ENCODE results near the gene MAN1B1.
"Not testable (repeated sequence)": the region's sequence is repeated elsewhere in the genome, so short reads cannot be mapped to it uniquely, and the experiment has no call there.

The MAN1B1 gene

DNA sequence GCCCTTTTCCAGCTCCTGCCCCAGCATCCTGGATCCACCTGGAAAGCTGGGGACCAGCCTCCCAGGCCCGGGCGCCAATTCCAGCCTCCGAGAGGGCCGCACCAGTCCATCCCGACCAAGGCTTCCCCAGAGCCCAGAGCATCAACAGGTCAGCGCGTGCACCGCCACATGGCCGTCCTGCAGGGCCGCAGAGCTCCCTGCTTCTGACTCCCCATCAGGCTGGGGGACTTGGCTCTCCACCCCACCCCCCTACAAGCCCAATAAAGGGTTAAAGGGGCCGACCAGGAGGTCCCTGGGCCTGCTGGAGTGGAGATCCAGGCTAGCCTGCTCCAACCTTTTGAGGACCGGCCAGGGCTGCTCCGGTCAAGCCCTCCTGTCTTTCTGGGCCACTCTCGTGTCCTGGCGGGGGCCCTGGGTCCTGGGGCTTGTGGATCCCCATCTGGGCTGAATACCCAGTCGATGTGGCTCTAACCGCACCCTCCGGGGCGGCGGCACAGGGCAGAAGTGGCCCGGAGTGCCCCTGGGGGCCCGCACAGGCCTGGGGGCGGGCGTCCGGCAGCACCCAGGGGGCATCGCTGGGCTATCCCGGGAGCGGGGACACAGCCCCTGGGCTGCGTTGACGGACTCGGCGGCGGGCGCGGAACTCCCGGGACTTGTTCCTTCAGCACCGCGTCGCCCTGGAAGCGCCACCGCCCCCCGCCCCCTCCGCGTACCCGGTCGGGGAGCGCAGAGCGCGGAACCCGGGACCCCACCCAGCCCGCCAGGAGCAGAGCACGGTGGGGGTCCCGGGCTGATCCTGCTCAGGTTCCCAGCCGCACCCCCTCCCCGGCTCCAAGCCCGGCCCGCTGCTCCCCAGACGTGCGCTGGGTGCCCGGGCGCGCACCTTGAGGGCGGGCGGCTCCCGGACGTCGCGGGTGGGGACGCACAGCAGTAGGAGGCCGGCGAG is 33.5 kb upstream of the MAN1B1 start:
- no peak for DNase-seq

DNA sequence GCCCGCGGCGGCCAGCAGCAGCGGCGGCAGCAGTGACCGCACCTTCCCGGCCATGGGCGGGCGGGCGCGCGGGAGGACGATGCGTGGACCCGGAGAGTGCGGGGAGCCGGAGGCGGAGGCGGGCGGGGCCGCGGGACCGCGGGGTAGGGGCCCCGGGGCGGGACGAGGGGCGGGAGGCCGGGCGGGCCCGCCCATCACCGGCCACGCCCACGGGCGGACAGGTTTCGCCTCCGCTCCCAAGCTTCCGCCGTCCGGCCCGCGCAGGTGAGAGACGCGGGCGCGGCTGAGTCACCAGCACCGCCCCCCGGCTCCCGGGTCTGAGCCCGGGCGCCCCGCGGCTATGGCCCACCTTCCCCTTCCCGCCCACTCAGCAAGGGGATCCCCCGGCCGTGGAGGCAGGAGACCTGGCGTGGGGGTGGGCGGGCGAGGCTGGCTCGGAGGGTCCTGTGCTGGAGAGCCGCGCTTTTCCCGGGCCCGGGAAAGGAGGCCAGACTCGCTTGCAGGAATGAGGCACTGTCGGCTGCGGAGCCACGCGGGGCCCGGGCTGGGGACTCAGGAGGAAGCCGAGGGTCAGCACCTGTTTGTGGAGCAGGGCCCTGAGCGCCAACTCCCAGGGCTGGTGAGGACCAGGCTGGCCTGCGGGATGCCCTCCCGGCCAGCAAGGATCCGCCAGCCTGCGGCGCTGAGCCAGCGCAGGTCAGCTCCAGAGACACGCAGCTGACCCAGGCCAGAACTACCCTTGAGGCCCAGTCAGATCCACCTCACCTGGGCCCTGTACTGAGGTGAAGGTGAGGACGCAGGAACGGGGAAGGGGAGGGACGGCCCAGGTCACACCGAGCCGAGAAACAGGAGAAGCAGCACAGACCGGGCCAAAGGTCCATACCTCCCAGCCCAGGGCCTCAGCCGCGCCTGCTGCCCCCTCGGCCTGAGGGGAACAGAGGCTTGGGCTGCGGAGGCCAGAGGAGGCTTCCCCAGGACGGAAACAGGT is 32.5 kb upstream of the MAN1B1 start, which contains the start of gene ENTPD2:
TSS of gene ENTPD2 (minus strand) at position 118 of the 988 bp plus-strand sequence. CDS start at position 54, 64 bp downstream.
- DNase-seq, result no peak

DNA sequence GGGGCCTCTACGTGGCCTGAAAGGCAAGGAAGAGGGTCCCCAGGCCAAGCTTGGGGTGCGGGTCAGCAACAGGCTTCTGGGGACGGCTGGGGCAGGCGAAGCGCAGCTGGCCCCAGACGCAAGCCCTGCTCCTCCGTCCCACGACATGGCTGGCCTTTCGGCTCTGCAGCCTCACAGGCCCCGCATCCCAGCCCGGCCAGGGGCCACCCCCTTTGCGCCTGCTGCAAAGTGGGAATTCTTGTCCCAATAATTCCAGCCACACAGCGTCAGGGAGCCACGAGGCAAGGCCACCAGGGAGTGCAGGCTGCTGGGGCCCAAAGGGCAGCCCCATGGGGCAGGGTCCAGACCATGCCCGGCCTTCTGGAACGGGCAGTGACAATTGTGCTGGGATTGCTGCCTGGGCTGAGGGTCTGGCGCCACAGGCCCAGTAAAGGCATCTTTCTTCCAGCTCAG is 31.8 kb upstream of the MAN1B1 start:
- DNase-seq, result no peak

DNA sequence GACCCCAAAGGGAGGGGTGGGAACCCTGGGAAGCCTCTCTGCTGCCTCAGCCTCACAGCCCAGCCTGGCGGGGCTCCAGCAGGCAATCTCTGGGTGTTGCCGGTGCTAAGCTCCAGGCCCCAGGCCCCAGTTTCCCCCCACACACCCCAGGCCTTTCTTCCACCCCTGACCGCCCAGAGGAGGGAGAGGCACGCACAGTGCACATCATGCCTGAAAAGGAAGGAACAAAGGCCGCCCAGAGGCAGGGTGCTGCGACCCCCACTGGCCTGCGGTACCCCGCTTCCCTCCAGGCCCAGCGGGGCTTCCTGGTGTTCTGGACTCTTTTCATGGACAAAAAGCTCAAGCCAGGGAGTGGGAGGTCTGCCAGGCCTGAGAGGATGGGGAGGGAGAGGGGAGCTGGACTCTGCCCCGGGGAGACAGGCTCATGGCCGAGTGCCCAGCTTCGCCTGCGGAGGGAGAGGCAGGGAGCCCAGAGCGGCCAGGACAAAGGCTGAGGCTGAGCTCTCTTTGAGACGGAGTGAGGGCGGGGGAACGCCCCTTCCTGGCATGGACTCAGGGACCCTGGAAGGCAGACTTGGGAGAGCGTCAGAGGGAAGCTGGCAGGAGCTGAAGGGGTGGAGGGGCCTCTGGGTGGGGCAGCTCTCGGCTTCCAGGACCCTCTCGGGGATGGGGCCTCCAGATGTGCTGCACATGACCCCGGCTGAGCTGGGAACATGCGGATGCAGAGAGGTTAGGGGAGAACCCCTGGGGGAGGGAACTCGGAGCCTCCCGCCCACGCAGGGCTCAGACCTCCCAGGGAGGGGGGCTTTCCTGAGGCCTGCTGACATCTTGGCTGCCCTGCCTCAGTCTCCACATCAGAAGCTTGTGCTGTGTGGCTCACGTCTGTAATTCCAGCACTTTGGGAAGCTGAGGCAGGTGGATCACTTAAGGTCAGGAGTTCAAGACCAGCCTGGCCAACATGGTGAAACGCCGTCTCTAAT is 31.1 kb upstream of the MAN1B1 start:
- peak; percentile 23 for DNase-seq

DNA sequence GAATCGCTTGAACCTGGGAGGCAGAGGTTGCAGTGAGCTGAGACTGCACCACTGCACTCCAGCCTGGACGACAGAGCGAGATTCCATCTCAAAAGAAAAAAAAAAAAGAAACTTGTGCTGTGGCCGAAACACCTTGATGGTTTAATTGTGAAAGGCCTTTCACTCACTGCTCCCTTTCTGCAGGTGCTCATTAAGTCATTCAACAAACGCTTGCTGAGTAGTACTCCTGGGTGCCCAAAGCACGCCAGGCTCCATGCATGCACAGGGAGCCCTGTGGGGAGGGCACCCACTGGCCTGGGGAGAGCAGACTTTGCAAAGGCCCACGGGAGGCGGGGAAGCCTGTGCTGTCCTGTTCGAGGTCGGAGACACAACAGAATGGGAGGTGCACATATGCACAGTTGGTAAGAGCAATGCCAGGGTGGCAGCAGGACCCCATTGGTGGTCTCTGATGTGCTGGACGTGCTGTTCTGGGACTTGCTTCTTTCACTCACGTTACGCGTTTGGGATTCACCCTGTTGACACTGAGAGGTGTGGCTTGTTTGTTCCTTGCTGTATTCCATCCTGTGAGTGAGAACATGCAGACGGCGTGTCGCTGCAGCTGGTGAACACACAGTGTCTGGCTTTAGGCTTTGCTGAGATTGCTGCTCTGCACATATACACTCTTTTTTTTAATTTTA is 29.9 kb upstream of the MAN1B1 start:
- DNase-seq, result no peak

DNA sequence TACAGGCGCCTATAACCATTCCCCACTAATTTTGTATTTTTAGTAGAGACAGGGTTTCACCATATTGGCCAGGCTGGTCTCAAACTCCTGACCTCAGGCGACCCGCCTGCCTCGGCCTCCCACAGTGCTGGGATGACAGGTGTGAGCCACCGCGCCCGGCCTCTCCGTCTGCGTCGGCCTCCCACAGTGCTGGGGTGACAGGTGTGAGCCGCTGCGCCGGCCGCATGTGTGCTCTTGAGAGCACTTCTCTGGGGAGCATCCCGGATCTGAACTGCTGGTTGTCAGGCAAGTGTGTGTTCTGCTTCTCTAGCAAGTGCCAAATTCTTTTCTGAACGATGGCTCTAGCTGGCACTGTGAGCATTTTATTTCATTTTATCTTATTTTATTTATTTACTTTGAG is 29.2 kb upstream of the MAN1B1 start:
- DNase-seq, result peak; percentile 24

DNA sequence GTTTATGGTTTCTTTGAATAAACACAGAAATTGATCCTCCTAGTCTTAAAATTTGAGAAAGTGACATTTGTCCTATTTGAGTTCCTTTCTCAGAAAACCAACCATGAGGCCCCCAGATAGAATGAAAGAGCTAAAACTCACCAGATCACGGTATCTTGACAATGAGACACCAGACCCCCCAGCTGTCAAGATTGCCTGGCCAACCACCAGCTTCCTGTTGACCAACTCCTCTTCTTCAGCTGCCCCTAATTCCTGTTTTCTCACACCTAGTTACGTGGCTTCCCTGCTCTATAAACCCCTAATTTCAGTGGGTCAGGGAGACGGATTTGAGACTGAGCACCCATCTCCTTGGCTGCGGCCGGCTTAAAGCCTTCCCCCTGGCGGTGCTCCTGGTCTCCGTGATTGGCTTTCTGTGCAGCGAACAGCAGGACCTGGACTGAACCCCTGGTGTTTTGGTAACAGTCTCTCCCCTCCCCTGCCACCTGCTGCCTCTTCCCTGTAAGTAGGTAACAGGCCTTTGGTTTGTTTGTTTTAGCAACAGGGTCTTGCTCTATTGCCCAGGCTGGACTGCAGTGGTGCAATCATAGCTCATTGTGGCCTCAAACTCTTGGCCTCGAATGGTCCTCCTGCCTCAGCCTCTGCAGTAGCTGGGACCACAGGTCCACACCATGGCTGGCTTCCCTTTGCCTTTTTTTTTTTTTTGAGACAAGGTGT is 28.1 kb upstream of the MAN1B1 start:
- peak; percentile 14 for DNase-seq

DNA sequence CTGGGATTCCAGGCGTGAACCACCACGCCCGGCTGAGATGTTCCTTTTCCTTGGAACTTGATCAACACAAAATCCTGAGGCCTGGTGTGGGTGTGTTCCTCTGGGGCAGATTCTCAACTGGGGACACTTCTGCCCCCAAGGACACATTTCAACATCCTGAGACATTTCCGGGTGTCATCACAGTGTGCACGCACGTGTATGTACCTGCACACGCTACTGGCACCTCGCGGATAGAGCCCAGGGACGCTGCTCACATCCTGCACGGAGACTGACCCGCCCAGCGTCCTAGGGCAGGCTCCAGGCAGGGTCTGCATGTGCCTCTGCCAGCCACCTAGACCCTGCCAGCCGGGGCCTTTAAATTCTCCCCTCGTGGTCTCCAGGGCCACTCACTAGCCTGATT is 24.4 kb upstream of the MAN1B1 start:
- DNase-seq, result no peak

DNA sequence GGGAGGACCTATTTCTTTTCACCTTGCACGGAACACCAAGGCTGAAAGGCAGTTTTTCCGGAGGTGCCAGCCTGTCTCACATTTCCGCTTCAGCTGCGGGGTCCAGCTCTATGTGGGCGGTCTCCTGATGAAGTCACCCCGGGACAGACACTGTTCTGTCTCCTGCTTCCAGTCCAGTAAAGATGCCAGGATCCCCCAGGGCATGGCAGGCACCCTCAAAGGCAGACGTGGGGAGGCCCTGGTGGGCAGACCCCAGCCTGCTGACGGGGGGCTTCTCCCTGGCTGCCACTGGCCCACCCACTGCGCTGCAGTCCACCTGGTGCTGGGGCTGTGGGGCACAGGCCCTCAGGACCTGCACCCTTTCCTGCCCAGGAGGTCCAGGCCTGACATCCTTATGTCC is 24.0 kb upstream of the MAN1B1 start:
- DNase-seq, result not testable (repeated sequence)

DNA sequence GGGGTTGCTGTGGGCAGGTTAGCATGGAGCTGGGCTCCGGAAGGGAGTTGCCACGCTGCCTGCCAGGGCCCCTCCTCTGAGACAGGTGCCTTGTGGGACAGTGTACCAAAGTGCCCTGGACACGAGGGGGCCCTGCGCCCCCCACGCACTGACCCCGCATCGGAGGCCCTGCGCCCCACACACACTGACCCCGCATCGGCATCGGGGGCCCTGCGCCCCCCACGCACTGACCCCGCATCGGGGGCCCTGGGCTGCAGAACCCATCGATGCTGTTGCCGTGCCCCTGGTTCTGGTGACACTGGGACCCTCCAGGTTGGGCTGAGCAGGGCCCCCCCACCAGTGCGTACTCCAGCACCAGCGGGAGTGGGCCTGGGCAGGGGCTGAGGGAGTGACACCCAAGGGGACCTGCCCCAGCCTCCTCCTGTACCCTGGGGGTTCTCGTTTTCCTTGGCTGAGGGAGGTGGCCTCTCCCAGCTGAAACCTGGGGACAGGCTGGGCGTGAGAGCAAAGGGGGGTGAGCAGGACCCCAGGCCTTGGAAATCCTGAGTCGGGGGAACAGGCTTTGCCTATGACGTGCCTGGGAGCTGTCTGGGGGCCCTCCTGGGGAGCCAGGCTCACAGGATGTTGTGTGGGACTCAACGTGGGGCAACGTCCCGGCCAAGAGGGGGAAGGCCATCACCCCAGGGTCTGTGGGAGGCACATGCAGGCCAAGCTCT is 23.3 kb upstream of the MAN1B1 start:
- no peak for DNase-seq

DNA sequence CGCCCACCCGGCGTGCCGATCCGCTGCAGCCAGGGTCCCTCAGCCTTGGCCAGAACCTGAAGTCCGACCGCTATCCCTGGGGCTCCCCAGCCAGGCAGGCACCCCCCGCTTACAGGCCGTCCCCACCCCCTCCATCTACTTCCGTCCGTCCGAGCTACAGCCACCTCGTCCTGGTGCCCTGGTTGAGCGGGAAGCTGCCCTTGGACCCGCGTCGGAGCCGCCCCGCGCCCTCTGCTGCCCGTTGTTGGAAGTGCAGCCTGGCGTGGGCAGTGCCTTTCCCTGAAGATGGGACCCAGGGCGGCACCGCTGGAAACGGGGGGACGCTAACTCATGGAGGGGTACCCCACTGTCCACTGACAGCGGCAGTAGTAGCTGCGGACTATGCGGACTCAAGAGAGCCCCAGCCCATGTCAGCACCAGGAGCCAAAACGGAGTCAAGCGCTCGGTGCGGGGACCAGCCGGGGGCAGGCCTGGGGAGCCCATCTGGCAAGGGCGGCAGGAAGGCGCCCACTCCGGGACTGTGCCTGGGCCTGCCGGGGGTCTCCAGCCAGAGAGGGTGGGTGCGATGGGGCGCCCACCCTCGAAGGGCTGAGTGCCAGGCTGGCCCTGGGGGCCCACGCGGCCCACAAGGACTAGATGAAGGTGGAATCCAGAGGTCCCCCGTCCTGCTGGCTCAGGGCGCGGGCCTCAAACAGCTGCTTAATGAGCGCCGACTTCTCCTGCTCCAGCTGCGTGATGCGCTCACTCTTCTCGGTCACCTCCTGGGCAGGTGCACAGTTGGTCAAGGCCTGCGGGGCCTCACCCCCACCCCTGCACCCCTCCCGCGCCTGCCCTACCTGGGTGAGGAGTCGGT is 22.5 kb upstream of the MAN1B1 start:
- no peak for DNase-seq

DNA sequence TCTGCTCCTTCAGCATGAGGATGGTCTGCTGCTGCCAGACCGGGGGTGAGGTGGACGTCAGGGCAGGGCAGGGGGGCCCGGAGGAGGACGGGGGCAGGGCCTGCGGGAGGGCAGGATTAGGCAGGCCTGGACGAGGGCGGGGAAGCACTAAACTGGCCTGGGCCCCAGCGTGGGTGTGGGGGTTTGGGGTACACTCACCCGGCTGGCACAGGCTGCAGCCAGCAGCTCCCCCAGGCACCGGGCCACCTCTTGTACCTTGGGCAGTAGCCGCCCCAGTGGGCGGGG is 22.0 kb upstream of the MAN1B1 start:
- DNase-seq, result no peak

DNA sequence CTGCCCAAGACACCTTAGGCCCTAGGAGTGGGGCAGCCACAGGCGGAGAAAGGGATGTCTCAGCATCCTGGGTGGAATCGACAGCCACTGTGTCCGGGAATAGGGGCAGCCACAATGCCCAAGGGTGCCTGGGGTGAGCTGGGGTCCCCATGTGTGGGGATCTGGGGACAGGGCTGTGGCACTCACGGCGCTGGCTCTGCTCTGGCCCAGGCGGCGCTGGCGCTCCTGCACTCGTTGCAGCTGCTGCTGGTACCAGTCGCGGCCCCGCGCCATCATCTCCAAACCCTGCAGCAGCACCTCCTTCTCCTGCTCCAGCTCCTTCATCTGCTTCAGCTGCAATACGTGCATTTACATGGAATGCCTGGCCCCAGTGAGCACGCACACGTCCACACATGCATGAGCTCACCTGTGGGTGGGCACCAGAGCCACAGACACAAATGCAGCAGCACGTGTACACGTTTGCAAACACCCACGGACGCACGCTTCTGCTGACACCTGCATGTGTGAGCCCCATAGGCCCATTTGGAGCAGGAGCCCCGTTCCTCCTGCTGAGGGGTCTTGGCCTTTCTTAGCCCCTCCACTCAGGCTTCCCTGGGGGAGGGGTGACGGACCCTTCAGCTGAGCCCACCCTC is 21.3 kb upstream of the MAN1B1 start:
- DNase-seq, result no peak

DNA sequence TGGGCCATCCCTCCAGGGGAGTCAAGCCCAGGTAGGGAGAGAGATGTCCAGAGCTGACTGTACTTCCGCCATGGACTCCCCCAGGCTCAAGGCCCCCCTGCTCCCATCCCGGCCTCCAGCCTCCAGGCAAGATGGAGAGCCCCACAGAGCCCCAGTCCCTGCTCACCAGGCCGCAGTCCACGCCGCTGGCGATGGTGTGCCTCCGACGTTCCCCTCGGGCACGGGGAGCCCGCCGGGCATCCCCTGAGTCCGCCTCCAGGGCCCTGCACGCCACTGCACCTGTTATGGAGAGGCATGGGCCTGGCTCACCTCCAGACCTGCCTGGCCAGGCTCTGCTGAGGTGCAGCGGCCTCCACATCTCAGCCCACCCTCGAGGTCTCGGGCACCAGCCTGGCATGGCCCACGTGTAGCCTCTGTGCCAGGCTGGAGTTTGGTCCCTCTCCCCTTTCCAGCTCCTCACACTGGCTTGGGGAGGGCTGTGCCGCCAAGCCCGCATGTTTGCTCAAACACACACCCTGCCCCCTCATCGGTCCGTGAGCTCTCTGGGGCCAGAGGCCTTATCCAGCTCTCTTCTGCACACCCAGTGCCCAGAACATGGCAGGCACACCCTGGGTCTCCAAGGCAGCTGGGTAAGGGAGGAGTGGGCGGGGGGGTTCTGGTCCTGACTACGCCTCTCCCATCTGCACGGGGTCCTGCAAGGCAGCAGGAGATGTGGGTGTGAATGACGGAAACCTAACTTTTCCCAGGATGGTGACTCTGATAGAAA is 20.5 kb upstream of the MAN1B1 start:
- no peak for DNase-seq

DNA sequence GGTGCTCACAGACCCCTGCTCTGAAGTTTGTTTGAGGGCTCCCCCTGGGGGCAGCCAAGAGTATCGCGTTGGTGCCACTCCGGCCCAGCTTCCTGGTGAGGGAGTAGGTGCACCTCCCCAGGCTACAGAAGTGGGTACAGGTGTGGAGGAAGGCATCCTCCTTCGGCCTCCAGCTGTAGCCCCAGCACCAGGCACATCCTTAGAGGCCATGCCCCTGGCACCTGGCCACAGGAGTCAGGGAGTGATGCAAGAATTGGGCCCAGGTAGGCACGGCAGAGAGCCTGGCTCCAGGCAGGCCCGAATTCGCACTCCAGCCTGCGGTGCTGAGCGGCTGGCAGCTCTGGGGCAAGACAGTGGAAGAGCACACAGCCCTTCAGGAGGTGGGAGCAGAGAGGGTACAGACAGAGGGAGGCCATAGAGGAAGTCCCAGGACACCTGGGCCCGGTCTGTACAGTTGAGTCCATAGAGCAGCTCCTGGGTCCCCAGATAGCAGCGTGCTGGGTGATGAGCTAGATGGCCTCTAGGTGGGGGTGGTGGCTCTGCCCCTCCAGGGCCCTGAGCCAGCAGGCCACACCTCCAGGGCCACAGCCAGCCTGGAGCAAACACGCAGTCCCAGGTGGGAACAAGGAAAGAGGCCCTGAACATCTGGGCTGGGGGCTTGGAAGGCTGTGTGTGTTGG is 18.8 kb upstream of the MAN1B1 start:
- peak; percentile 29 for DNase-seq

DNA sequence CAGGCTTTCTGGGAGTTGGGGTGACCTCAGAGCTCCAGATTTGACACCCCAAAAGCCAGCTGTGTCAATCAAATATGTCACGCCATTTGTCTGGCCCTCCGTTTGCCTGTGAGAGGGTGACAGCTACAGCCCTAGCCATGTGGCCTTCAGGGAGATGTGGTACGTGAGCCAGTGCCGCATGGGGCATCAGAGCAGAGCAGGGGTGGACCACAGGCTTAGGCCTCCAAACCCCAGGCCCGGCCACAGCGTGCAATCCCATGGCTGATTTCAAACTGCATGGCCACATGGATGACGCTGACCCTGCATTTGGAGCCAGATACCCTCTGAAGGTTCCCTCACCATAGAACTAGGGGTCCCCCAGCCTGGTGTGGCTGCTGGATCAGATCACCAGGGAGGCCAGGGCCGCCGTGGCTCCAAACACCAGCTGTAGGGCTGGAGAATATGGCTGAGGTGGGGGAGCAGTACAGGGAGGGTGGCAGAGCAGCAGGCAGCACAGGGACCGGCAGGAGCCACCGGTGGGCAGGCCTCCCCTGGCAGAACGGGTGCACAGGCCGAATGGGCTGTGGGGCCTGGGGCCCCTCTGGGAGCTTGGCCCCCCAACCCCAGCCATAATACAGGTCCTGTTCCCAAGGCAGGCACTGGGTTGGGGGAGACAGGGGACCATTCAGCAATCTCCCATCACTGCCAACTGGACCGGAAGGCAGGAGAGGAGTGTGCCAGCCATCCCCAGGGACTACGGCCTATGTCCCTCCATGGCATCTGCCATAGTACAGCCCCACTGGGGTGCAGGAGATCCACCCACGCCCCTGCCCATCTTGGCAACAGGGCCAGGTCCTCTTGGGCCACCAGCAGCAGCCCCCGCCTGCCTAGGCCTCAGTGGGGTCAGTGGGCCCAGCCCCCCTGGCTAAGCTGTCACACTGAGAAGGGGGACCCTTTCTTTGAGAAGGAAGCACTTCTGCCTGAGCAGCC is 18.0 kb upstream of the MAN1B1 start:
- no peak for DNase-seq
